H1 (cell line): ENCODE measurements around the gene BAAT. TPM values are rescaled to one million over a fixed set of nuclear protein-coding genes. Genes with fewer than 3 reads are reported as not detected.

Experiments used
- RXRA ChIP-seq: IDR thresholded peaks from 2 replicates; pipeline ENCODE4 v1.6.1; 2011; ENCODE audit warnings: low read depth, mild to moderate bottlenecking, low read length, moderate library complexity; ENCODE audit not compliant: insufficient read depth
- polyA plus RNA-seq, 7 experiments: library from polyadenylated mRNA; depleted of rRNA in 3 of 7; stranded (reverse) in 5 of 7; unstranded in 2 of 7; fragments of >200 nt in 5 of 7; fragments of 200-250 nt in 2 of 7; gene quantifications; 1 replicate in 5 of 7; 2 replicates in 1 of 7; 4 replicates in 1 of 7; pipeline versions ENCODE4 v1.2.1 to v1.2.3, GENCODE V29; 2011 to 2013; ENCODE audit warnings: missing spikeins in 2 of 7, mixed read lengths in 2 of 7
- total RNA-seq: library from RNA; stranded (reverse); fragmentation: NEBNext Ultra II Directional; extraction: Animal tissue kit (Norgen Biotek cat#: 25700); gene quantifications from 2 replicates; pipeline ENCODE4 v1.2.1, GENCODE V29; 2021
- TF ChIP-seq, protein P1 (sequence below): IDR thresholded peaks from 2 replicates; pipeline ENCODE4 v1.6.1; 2011; ENCODE audit warnings: low read depth, mild to moderate bottlenecking, low read length; ENCODE audit not compliant: insufficient read depth

BAAT gene
- total and polyA plus RNA-seq, 2 of the 8 experiments (the other 6 are each of a cell fraction or from before 2014, with no cell fraction given) = 0.09 to 0.17 TPM

DNA sequence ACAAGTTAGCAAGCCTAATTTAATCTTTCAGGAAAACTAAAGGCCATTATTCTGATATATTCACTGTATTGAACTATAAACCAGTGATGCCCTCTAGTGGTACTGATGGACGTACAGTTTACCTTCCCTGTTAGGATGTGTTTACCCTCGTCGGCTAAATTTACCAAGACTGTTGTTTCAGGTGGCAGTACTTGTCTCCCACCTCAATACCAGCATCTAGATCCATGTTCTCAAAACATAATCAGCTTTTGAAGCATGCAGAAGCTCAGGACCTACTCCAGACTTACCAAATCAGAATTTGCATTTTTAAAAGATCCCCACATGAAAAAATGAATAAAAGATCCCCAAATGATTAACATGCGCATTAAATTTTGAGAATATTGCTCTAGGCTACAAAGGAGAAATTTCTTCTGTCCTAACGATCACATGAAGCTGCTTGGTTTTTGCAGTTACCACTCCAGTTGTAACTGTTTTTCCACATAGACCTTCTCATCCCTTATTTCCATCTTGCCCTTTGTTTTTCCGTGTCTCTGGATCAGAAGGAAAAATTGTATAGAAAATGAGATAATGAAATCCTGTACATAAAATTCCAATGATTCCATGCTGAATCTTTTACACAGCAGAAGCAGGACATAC is 3.2 kb upstream of the BAAT start (continued):
- TF ChIP-seq, protein P1, sequence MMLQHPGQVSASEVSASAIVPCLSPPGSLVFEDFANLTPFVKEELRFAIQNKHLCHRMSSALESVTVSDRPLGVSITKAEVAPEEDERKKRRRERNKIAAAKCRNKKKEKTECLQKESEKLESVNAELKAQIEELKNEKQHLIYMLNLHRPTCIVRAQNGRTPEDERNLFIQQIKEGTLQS = no peak
- TF ChIP-seq RXRA = no peak
